A549 treated with AZD9567 at 1 μM for 4 hours (cell line): ENCODE measurements around the gene RNPEP. TPM values are rescaled to one million over a fixed set of nuclear protein-coding genes. Genes with fewer than 3 reads are reported as not detected.

Experiments
- total RNA-seq: library from RNA; stranded (reverse); fragments of 200-300 nt; extraction: Qiagen RNA extraction; gene quantifications from 5 replicates; pipeline ENCODE4 v1.2.3, GENCODE V29; 2022; ENCODE audit not compliant: insufficient read depth

The RNPEP gene, protein sequence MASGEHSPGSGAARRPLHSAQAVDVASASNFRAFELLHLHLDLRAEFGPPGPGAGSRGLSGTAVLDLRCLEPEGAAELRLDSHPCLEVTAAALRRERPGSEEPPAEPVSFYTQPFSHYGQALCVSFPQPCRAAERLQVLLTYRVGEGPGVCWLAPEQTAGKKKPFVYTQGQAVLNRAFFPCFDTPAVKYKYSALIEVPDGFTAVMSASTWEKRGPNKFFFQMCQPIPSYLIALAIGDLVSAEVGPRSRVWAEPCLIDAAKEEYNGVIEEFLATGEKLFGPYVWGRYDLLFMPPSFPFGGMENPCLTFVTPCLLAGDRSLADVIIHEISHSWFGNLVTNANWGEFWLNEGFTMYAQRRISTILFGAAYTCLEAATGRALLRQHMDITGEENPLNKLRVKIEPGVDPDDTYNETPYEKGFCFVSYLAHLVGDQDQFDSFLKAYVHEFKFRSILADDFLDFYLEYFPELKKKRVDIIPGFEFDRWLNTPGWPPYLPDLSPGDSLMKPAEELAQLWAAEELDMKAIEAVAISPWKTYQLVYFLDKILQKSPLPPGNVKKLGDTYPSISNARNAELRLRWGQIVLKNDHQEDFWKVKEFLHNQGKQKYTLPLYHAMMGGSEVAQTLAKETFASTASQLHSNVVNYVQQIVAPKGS
- total RNA-seq = 73.5 to 91.3 TPM (median 86.3 TPM) in 5 replicates

DNA sequence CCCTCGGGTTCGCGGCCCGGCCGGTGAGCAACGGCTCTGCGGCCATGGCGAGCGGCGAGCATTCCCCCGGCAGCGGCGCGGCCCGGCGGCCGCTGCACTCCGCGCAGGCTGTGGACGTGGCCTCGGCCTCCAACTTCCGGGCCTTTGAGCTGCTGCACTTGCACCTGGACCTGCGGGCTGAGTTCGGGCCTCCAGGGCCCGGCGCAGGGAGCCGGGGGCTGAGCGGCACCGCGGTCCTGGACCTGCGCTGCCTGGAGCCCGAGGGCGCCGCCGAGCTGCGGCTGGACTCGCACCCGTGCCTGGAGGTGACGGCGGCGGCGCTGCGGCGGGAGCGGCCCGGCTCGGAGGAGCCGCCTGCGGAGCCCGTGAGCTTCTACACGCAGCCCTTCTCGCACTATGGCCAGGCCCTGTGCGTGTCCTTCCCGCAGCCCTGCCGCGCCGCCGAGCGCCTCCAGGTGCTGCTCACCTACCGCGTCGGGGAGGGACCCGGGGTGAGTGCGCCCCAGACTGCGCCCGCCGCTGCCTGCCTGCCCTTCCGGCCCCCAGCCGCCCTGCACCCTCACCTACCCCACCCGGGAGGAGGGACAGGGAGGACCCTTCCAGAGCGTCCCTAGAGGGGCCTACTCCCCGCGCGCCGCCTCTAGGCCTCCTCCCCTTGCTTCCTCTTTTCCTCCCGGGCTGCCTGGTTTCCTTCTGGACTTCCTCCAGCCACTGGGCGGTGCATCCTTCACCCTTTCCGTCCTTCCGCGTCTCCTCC, at the start of gene RNPEP:
TSS of gene RNPEP (plus strand) at position 26 of the 757 bp plus-strand sequence. CDS start at position 45, 19 bp downstream.

DNA sequence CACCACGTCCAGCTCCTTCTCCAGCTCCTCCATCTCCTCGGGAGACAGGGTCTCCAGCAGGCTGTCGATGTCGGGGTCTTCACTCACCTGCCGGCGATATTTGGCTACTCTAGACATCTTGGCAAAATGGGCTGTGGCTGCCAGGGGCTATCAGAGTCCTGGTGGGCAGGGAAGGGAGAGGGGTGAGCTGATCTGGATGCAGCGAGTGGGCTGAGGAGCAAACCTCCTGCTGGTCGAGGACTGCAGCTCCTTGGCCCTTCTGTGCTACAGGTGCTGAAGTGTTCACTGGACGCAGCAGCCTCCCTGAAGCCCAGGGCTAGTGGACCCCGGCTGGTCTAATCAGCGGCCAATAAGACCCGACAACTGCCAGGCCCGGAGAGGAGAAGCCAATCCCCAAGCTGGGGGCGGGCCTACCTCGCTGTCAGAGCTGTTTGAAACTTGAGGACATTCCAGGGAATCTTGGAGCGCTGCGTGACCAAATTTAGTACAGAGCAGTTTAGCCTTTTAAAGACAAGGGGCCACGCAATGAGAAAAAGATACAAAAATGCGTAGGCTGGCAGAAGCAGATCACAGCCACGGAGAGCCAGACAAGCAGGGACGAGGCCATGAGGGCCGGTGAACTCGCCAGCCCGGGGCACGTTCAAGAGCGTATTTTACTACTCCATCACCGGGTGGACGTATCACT, 36.1 kb upstream of the RNPEP start, which contains the start of gene LMOD1:
TSS of gene LMOD1 (minus strand) at position 325 of the 685 bp plus-strand sequence. CDS start at position 117, 208 bp downstream.

DNA sequence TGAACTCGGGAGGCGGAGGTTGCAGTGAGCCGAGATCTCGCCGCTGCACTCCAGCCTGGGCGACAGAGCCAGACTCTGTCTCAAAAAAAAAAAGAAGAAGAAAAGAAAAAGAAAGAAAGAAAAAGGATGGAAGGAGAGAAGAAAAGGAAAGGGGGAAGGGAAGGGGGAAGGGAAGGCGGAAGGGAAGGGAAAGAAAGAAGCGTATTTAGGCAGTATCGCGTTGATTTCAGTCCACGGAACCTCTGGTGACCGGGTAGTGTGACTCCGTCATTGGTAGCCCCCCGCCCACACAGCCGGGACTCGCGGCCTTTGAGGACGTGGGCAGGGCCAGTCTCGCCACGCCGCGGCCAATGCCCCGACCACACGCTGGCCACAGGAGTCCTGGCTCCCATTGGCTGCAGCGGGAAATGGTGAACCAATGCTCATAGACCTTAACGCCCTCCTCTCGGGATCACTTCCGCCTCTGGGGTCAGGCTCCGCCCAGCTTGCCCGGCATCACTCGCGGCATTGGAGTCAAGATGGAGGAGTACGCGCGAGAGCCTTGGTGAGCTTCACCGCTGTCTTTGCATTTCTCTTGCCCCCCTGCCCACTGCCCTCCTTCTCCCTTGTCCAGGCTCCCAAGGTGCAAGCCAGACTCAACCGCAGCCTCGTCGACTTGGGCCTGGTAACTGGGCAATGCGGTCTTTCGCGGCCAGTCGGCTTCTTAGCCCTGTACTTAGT, 27.3 kb upstream of the RNPEP start, which contains the start of gene TIMM17A:
TSS of gene TIMM17A (plus strand) at position 495 of the 720 bp plus-strand sequence. CDS start at position 519, 24 bp downstream.

DNA sequence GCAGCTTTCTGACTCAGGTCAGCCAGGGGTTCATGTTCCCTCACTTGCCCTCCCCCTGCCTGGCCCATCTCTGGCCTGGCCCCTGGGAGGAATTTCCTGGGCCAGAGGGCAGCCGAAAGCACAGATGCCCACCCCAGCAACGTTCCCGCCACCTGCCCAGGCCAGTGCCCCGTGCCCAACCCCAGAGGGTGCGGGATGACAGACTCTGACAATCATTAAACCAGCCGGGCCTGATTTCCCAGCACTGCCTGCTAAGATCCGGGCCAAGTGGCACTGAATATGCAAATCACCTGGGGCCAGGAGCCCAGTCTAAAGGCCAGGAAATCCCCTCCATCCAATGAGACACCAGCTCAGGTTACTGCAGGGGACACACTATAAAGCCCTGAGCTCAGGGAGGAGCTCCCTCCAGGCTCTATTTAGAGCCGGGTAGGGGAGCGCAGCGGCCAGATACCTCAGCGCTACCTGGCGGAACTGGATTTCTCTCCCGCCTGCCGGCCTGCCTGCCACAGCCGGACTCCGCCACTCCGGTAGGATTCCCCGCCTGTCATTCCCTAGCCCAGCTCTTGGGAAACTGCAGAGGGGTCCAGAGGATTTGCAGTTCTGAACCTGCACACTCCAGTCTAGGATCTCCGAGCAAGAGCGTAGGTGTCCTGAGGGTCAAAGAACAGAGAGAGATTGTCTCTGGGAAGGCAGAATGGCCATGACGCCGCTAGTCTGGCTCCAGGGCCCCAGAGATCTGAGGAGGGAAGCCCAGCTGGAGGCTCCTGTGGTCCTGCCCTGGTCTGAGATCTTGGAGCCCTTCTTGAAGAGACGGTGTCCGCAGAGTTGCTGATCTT, 27.9 kb downstream of the RNPEP start, which contains the start of gene ELF3:
TSS of gene ELF3 (plus strand) at position 408 of the 836 bp plus-strand sequence. CDS start 550 bp downstream, outside the sequence.

Other genes starting within 250 kb of the RNPEP start
- 22.3 to 47.4 TPM (median 41.2 TPM) in 5 replicates for gene IPO9, start 153.5 kb upstream of the RNPEP start, total RNA-seq
- 6.7 to 18.2 TPM (median 14.9 TPM) in 5 replicates for gene SHISA4, start 93.8 kb upstream of the RNPEP start, total RNA-seq
- gene LMOD1, start 36.1 kb upstream of the RNPEP start, total RNA-seq = not detected in 5 replicates
- 99.6 to 218 TPM (median 103 TPM) in 5 replicates for gene TIMM17A, start 27.1 kb upstream of the RNPEP start, total RNA-seq
- 61.0 to 169 TPM (median 152 TPM) in 5 replicates for gene ELF3, start 27.9 kb downstream of the RNPEP start, total RNA-seq
- 0.07 to 0.14 TPM (median 0.11 TPM) in 4 of 5 replicates, not detected in the other for gene GPR37L1, start 140.3 kb downstream of the RNPEP start, total RNA-seq
- 38.7 to 55.3 TPM (median 52.1 TPM) in 5 replicates for gene ARL8A, start 162.1 kb downstream of the RNPEP start, total RNA-seq
- gene PTPN7, start 178.0 kb downstream of the RNPEP start, total RNA-seq = not detected in 5 replicates
- gene LGR6, start 211.2 kb downstream of the RNPEP start, total RNA-seq = 0.49 to 0.74 TPM (median 0.64 TPM) in 5 replicates